H1 (cell line): Measurements from ENCODE around the gene MYO9B. TPM values are rescaled to one million over a fixed set of nuclear protein-coding genes. Genes with fewer than 3 reads are reported as not detected.

Source experiments
- BCL11A ChIP-seq, 2 experiments: IDR thresholded peaks; one replicate each; pipeline ENCODE4 v1.6.1; 2011; ENCODE audit warnings: low read depth in 2 of 2, low read length in 2 of 2, mild to moderate bottlenecking in 2 of 2
- BRCA1 ChIP-seq: IDR thresholded peaks from 2 replicates; pipeline ENCODE4 v1.6.1; 2012; ENCODE audit warnings: low read depth, low read length, improper control_type of control experiment
- EGR1 ChIP-seq: IDR thresholded peaks from 2 replicates; pipeline ENCODE4 v1.6.1; 2011; ENCODE audit warnings: low read depth, low read length, borderline replicate concordance
- RFX5 ChIP-seq: IDR thresholded peaks from 2 replicates; pipeline ENCODE4 v1.6.1; 2011; ENCODE audit warnings: low read depth, low read length, improper control_type of control experiment, borderline replicate concordance
- SP1 ChIP-seq: IDR thresholded peaks from 2 replicates; pipeline ENCODE4 v1.6.1; 2011; ENCODE audit warnings: low read depth, low read length
- ZNF274 ChIP-seq: IDR thresholded peaks from 2 replicates; pipeline ENCODE4 v1.7.0; 2012; ENCODE audit warnings: low read length, borderline replicate concordance; ENCODE audit errors: extremely low read depth
- polyA plus RNA-seq, 7 experiments: library from polyadenylated mRNA; depleted of rRNA in 3 of 7; stranded (reverse) in 5 of 7; unstranded in 2 of 7; fragments of >200 nt in 5 of 7; fragments of 200-250 nt in 2 of 7; gene quantifications; 1 replicate in 5 of 7; 2 replicates in 1 of 7; 4 replicates in 1 of 7; pipeline versions ENCODE4 v1.2.1 to v1.2.3, GENCODE V29; 2011 to 2013; ENCODE audit warnings: missing spikeins in 2 of 7, mixed read lengths in 2 of 7
- total RNA-seq: library from RNA; stranded (reverse); fragmentation: NEBNext Ultra II Directional; extraction: Animal tissue kit (Norgen Biotek cat#: 25700); gene quantifications from 2 replicates; pipeline ENCODE4 v1.2.1, GENCODE V29; 2021
- TF ChIP-seq, protein P1 (sequence below), 3 experiments: IDR thresholded peaks; 1 replicate in 2 of 3; 2 replicates in 1 of 3; pipeline versions ENCODE4 v1.5.1 to v1.6.1; 2011; ENCODE audit warnings: low read length in 3 of 3, mild to moderate bottlenecking in 3 of 3, inconsistent platforms in 2 of 3, low read depth in 1 of 3, moderate library complexity in 1 of 3; ENCODE audit not compliant: insufficient read depth in 1 of 3; ENCODE audit errors: control extremely low read depth in 1 of 3

MYO9B gene
- total and polyA plus RNA-seq, 2 of the 8 experiments (the other 6 are each of a cell fraction or from before 2014, with no cell fraction given), result 27.6 to 77.1 TPM

DNA sequence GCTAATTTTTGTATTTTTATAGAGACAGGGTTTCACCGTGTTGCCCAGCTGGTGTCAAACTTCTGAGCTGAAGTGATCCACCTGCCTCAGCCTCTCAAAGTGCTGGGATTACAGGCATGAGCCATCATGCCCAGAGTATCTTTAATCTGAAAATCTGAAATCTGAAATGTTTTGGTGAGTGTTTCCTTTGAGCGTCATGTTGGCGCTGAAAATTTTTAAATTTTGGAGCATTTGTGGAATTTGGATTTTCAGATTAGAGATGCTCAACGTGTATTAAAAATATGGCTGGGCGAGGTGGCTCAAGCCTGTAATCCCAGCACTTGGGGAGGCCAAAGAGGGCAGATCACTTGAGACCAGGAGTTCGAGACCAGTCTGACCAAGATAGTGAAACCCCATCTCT lies 43.8 kb upstream of the MYO9B start (continued):
- TF ChIP-seq RFX5, result no peak
- TF ChIP-seq, protein P1, sequence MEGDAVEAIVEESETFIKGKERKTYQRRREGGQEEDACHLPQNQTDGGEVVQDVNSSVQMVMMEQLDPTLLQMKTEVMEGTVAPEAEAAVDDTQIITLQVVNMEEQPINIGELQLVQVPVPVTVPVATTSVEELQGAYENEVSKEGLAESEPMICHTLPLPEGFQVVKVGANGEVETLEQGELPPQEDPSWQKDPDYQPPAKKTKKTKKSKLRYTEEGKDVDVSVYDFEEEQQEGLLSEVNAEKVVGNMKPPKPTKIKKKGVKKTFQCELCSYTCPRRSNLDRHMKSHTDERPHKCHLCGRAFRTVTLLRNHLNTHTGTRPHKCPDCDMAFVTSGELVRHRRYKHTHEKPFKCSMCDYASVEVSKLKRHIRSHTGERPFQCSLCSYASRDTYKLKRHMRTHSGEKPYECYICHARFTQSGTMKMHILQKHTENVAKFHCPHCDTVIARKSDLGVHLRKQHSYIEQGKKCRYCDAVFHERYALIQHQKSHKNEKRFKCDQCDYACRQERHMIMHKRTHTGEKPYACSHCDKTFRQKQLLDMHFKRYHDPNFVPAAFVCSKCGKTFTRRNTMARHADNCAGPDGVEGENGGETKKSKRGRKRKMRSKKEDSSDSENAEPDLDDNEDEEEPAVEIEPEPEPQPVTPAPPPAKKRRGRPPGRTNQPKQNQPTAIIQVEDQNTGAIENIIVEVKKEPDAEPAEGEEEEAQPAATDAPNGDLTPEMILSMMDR (IDR thresholded peaks at IDR 0.05; ENCODE audit: control extremely low read depth in 1 of 3, insufficient read depth in 1 of 3, low read depth in 1 of 3, low read length in 3 of 3), result no peak
- TF ChIP-seq BRCA1, result no peak
- no peak for TF ChIP-seq ZNF274
- no peak for TF ChIP-seq BCL11A (IDR thresholded peaks at IDR 0.05; ENCODE audit: low read depth in 2 of 2, low read length in 2 of 2)
- no peak for TF ChIP-seq EGR1
- TF ChIP-seq SP1, result no peak
